ENCODE data around the gene UNC93A.
"Not testable (repeated sequence)": the region's sequence is repeated elsewhere in the genome, so short reads cannot be mapped to it uniquely, and the experiment has no call there.

DNA sequence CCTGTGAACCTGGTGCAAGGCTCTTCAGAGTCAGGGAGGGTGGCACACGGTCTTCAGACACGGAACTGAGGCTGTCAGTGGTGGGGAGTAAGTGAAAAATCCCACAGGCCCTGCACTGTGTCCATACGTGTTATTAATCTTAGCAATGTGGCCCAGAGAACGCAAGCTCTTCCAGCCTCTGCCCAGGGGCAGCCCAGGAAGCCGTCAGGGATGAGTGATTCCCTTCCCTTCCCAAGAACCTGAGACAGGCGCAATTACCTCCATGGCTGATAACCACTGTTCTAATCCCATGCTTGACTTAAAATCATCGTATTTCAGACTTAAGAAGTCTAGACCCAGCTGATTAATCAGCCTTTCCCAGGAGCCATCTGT is 49.0 kb upstream of the UNC93A start:
- TF ChIP-seq, protein P1, sequence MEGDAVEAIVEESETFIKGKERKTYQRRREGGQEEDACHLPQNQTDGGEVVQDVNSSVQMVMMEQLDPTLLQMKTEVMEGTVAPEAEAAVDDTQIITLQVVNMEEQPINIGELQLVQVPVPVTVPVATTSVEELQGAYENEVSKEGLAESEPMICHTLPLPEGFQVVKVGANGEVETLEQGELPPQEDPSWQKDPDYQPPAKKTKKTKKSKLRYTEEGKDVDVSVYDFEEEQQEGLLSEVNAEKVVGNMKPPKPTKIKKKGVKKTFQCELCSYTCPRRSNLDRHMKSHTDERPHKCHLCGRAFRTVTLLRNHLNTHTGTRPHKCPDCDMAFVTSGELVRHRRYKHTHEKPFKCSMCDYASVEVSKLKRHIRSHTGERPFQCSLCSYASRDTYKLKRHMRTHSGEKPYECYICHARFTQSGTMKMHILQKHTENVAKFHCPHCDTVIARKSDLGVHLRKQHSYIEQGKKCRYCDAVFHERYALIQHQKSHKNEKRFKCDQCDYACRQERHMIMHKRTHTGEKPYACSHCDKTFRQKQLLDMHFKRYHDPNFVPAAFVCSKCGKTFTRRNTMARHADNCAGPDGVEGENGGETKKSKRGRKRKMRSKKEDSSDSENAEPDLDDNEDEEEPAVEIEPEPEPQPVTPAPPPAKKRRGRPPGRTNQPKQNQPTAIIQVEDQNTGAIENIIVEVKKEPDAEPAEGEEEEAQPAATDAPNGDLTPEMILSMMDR (IDR thresholded peaks at IDR 0.05; ENCODE audit: low read depth, low read length, poor library complexity, severe bottlenecking) = not testable (repeated sequence)
- TF ChIP-seq EZH2phosphoT487 (IDR thresholded peaks at IDR 0.05; ENCODE audit: borderline replicate concordance, low read length) = not testable (repeated sequence)
